Measurements from ENCODE around the gene AKR7A3.
"Not testable (repeated sequence)": the region's sequence is repeated elsewhere in the genome, so short reads cannot be mapped to it uniquely, and the experiment has no call there.

The AKR7A3 gene

GRCh38 chr1:19311931-19312781 lies 23.6 kb upstream of the AKR7A3 start, which contains the start of the genes AKR7A2 and SLC66A1:
Gene AKR7A2 (minus strand): TSS chr1:19312144. CDS start chr1:19312124, 20 bp downstream.
Gene SLC66A1 (plus strand): TSS chr1:19312326. CDS start chr1:19317678, 5,352 bp downstream.
- Histone ChIP-seq H3K4me1 (ENCODE audit: insufficient read depth, low read length) (peaks cover 4% of the 10 kb centered on the region; the same call in 1 of the 2 replicates), H3K9ac (ENCODE audit: low read depth, low read length) (peak within 1 kb of the TSS; percentile 85), H3K36me3 (ENCODE audit: insufficient read depth, low read length) (peaks cover 8% of the 10 kb centered on the region; the same call in 1 of the 2 replicates), H3K9me3 (ENCODE audit: control insufficient read depth, insufficient read depth, low read length) (no peaks in the 10 kb centered on the region)

GRCh38 chr1:19311503-19311930 lies 22.9 kb upstream of the AKR7A3 start:
- Histone ChIP-seq H3K4me1 (ENCODE audit: insufficient read depth, low read length) (no peaks in the 10 kb centered on the region; the same call in 1 of the 2 replicates), H3K9me3 (ENCODE audit: control insufficient read depth, insufficient read depth, low read length) (no peaks in the 10 kb centered on the region), H3K9ac (ENCODE audit: low read depth, low read length) (peak overlapping the region; percentile 85), H3K36me3 (ENCODE audit: insufficient read depth, low read length) (peaks cover 8% of the 10 kb centered on the region; the same call in 1 of the 2 replicates)

GRCh38 chr1:19310720-19311502 lies 22.3 kb upstream of the AKR7A3 start:
- no peaks in the 10 kb centered on the region; the same call in 1 of the 2 replicates for H3K4me1 ChIP-seq (ENCODE audit: insufficient read depth, low read length)
- H3K36me3 ChIP-seq (ENCODE audit: insufficient read depth, low read length) = peaks cover 8% of the 10 kb centered on the region; the same call in 1 of the 2 replicates
- peak overlapping the region; percentile 85 for H3K9ac ChIP-seq (ENCODE audit: low read depth, low read length)
- no peaks in the 10 kb centered on the region for H3K9me3 ChIP-seq (ENCODE audit: control insufficient read depth, insufficient read depth, low read length)

- H3K9me3 ChIP-seq (ENCODE audit: control insufficient read depth, insufficient read depth, low read length) = no peaks in the 10 kb centered on the region
- H3K9ac ChIP-seq (ENCODE audit: low read depth, low read length) = no peak overlapping the region
- no peaks in the 10 kb centered on the region; the same call in 1 of the 2 replicates for H3K4me1 ChIP-seq (ENCODE audit: insufficient read depth, low read length)
- H3K36me3 ChIP-seq (ENCODE audit: insufficient read depth, low read length) = peaks cover 8% of the 10 kb centered on the region; the same call in 1 of the 2 replicates
Observed at GRCh38 chr1:19310061-19310460, 21.5 kb upstream of the AKR7A3 start.

- Histone ChIP-seq H3K9me3 (ENCODE audit: control insufficient read depth, insufficient read depth, low read length) (no peaks in the 10 kb centered on the region), H3K4me1 (ENCODE audit: insufficient read depth, low read length) (no peaks in the 10 kb centered on the region; the same call in 1 of the 2 replicates), H3K36me3 (ENCODE audit: insufficient read depth, low read length) (peaks cover 8% of the 10 kb centered on the region; the same call in 1 of the 2 replicates), H3K9ac (ENCODE audit: low read depth, low read length) (no peak overlapping the region)
Observed at GRCh38 chr1:19309123-19309813, 20.7 kb upstream of the AKR7A3 start.

GRCh38 chr1:19308509-19308907 lies 19.9 kb upstream of the AKR7A3 start:
- Histone ChIP-seq H3K9me3 (ENCODE audit: control insufficient read depth, insufficient read depth, low read length) (no peaks in the 10 kb centered on the region), H3K9ac (ENCODE audit: low read depth, low read length) (no peak overlapping the region), H3K4me1 (ENCODE audit: insufficient read depth, low read length) (no peaks in the 10 kb centered on the region; the same call in 1 of the 2 replicates), H3K36me3 (ENCODE audit: insufficient read depth, low read length) (peaks cover 12% of the 10 kb centered on the region)

GRCh38 chr1:19307794-19308508 lies 19.4 kb upstream of the AKR7A3 start:
- Histone ChIP-seq H3K36me3 (ENCODE audit: insufficient read depth, low read length) (peaks cover 15% of the 10 kb centered on the region), H3K4me1 (ENCODE audit: insufficient read depth, low read length) (no peaks in the 10 kb centered on the region; the same call in 1 of the 2 replicates), H3K9me3 (ENCODE audit: control insufficient read depth, insufficient read depth, low read length) (no peaks in the 10 kb centered on the region), H3K9ac (ENCODE audit: low read depth, low read length) (no peak overlapping the region)

GRCh38 chr1:19306941-19307340 lies 18.4 kb upstream of the AKR7A3 start:
- H3K36me3 ChIP-seq (ENCODE audit: insufficient read depth, low read length) = peaks cover 15% of the 10 kb centered on the region
- H3K4me1 ChIP-seq (ENCODE audit: insufficient read depth, low read length) = no peaks in the 10 kb centered on the region
- H3K9me3 ChIP-seq (ENCODE audit: control insufficient read depth, insufficient read depth, low read length) = no peaks in the 10 kb centered on the region
- no peak overlapping the region for H3K9ac ChIP-seq (ENCODE audit: low read depth, low read length)

- Histone ChIP-seq H3K4me1 (ENCODE audit: insufficient read depth, low read length) (no peaks in the 10 kb centered on the region), H3K36me3 (ENCODE audit: insufficient read depth, low read length) (peaks cover 15% of the 10 kb centered on the region), H3K9me3 (ENCODE audit: control insufficient read depth, insufficient read depth, low read length) (no peaks in the 10 kb centered on the region), H3K9ac (ENCODE audit: low read depth, low read length) (no peak overlapping the region)
Observed at GRCh38 chr1:19305880-19306279, 17.3 kb upstream of the AKR7A3 start.

GRCh38 chr1:19304081-19304480 lies 15.5 kb upstream of the AKR7A3 start:
- H3K4me1 ChIP-seq (ENCODE audit: insufficient read depth, low read length); H3K9me3 ChIP-seq (ENCODE audit: control insufficient read depth, insufficient read depth, low read length); H3K9ac ChIP-seq (ENCODE audit: low read depth, low read length): not testable (repeated sequence)
- peaks cover 15% of the 10 kb centered on the region for H3K36me3 ChIP-seq (ENCODE audit: insufficient read depth, low read length)

- Histone ChIP-seq H3K4me1 (ENCODE audit: insufficient read depth, low read length) (no peaks in the 10 kb centered on the region), H3K36me3 (ENCODE audit: insufficient read depth, low read length) (peaks cover 6% of the 10 kb centered on the region), H3K9me3 (ENCODE audit: control insufficient read depth, insufficient read depth, low read length) (peaks cover 6% of the 10 kb centered on the region; the same call in 1 of the 2 replicates), H3K9ac (ENCODE audit: low read depth, low read length) (no peak overlapping the region)
Observed at GRCh38 chr1:19300211-19300610, 11.6 kb upstream of the AKR7A3 start.

- H3K4me1 ChIP-seq (ENCODE audit: insufficient read depth, low read length) = no peaks in the 10 kb centered on the region
- H3K9ac ChIP-seq (ENCODE audit: low read depth, low read length) = no peak overlapping the region
- H3K9me3 ChIP-seq (ENCODE audit: control insufficient read depth, insufficient read depth, low read length) = peaks cover 19% of the 10 kb centered on the region
- no peaks in the 10 kb centered on the region for H3K36me3 ChIP-seq (ENCODE audit: insufficient read depth, low read length)
Observed at GRCh38 chr1:19294638-19295037, 6.1 kb upstream of the AKR7A3 start.

GRCh38 chr1:19289244-19289643 lies 674 bp upstream of the AKR7A3 start:
- Histone ChIP-seq H3K9me3 (ENCODE audit: control insufficient read depth, insufficient read depth, low read length) (peaks cover 6% of the 10 kb centered on the region; the same call in 1 of the 2 replicates), H3K9ac (ENCODE audit: low read depth, low read length) (peak overlapping the region; percentile 26; the same call in 1 of the 2 replicates), H3K36me3 (ENCODE audit: insufficient read depth, low read length) (no peaks in the 10 kb centered on the region), H3K4me1 (ENCODE audit: insufficient read depth, low read length) (no peaks in the 10 kb centered on the region)

Data from ES-I3 (cell line).